K562 (cell line): ENCODE measurements around the gene FBXO10. TPM values are rescaled to one million over a fixed set of nuclear protein-coding genes. Genes with fewer than 3 reads are reported as not detected.

Source experiments
- REST ChIP-seq, 2 experiments: fragments of 450-650 bp; formaldehyde crosslinking in 1 of 2; IDR thresholded peaks; 2 replicates each; pipeline versions ENCODE4 v1.4.0 to v1.6.1; 2014 to 2020; ENCODE audit warnings: mild to moderate bottlenecking in 2 of 2, borderline replicate concordance in 1 of 2, low read depth in 1 of 2
- RREB1 ChIP-seq: fragments of 250-450 bp; sonication (Bioruptor Pico); IDR thresholded peaks from 2 replicates; pipeline ENCODE4 v1.4.0; 2020
- ZNF3 ChIP-seq: fragments of 250-450 bp; sonication (Bioruptor Pico); IDR thresholded peaks from 2 replicates; pipeline ENCODE4 v1.5.0; 2021; ENCODE audit warnings: mild to moderate bottlenecking, moderate library complexity
- polyA plus RNA-seq, 8 experiments: library from polyadenylated mRNA; depleted of rRNA in 4 of 8; stranded (reverse) in 5 of 8; unstranded in 3 of 8; fragments of >200 nt; fragmentation: Nextera tagmentation in 2 of 8; fragmentation: Illumina TruSeq in 1 of 8; extraction: Ambion mirVana in 2 of 8; extraction: Trizol in 1 of 8; gene quantifications; 2 replicates each; pipeline versions ENCODE4 v1.2.1 to v1.2.3, GENCODE V29; 2011 to 2014; ENCODE audit warnings: inconsistent platforms in 1 of 8, missing spikeins in 1 of 8
- total RNA-seq, 7 experiments: library from RNA; depleted of rRNA in 6 of 7; stranded (reverse); fragments of >200 nt in 6 of 7; fragmentation: Illumina TruSeq in 2 of 7; extraction: Trizol in 2 of 7; gene quantifications; 2 replicates each; pipeline versions ENCODE4 v1.2.1 to v1.2.3, GENCODE V29; 2011 to 2021; ENCODE audit warnings: low replicate concordance in 1 of 7

FBXO10 gene
- total and polyA plus RNA-seq, 9 of the 15 experiments (the other 6 are each of a cell fraction or from before 2014, with no cell fraction given): 0.84 to 9.9 (median 6.0) TPM

GRCh38 chr9:37582548-37583157 is 6.5 kb upstream of the FBXO10 start (continued):
- TF ChIP-seq REST (IDR thresholded peaks at IDR 0.05; ENCODE audit: borderline replicate concordance): peak; percentile 58
- TF ChIP-seq REST (CRISPR knock-in tag; IDR thresholded peaks at IDR 0.05; ENCODE audit: low read depth): no peak
- TF ChIP-seq RREB1 (CRISPR knock-in tag): no peak
- no peak for TF ChIP-seq ZNF3
